ENCODE data around the gene PPP1R14C. TPM values are rescaled to one million over a fixed set of nuclear protein-coding genes. Genes with fewer than 3 reads are reported as not detected.

The PPP1R14C gene
- total and polyA plus RNA-seq, 2 donors (not counting 3 experiments of a cell fraction or from before 2014, with no cell fraction given), result not detected

GRCh38 chr6:150296890-150297289 is 154.0 kb downstream of the PPP1R14C start:
- Histone ChIP-seq H3K4me2 (ENCODE audit: insufficient read depth, low read length) (no peak overlapping the region), H3K4me3 (replicated peaks in 1 of 3; ENCODE audit: insufficient read depth in 1 of 3, low read depth in 1 of 3, low read length in 3 of 3) (no peak overlapping the region), H3K36me3 (ENCODE audit: control insufficient read depth in 2 of 2, extremely low read depth in 1 of 2, insufficient read depth in 2 of 2, low read length in 2 of 2) (no peaks in the 10 kb centered on the region), H3K9me1 (replicated peaks; ENCODE audit: control insufficient read depth, extremely low read depth, insufficient read depth, low read length) (no peaks in the 10 kb centered on the region), H4K20me1 (replicated peaks; ENCODE audit: control insufficient read depth, extremely low read depth, insufficient read depth, low read length) (no peaks in the 10 kb centered on the region), H3K9me3 (replicated peaks; ENCODE audit: control insufficient read depth, insufficient read depth, low read length) (no peaks in the 10 kb centered on the region), H3K79me2 (ENCODE audit: control insufficient read depth, insufficient read depth, low read length) (no peaks in the 10 kb centered on the region), H3K4me1 (ENCODE audit: control insufficient read depth, extremely low read depth, insufficient read depth, low read length) (no peaks in the 10 kb centered on the region), H3K27ac (ENCODE audit: insufficient read depth, low read depth, low read length) (no peak overlapping the region), H3K9ac (replicated peaks; ENCODE audit: extremely low read depth, insufficient read depth, low read length) (no peak overlapping the region), H2AFZ (ENCODE audit: low read depth, low read length) (no peak overlapping the region), H3K27me3 (ENCODE audit: control insufficient read depth in 2 of 2, insufficient read depth in 2 of 2, low read length in 2 of 2) (peaks cover 2 to 3% of the 10 kb centered on the region in 2 experiments)
- POLR2A ChIA-PET, result no interaction called here
- CTCF ChIA-PET, result no interaction called here
- TF ChIP-seq FOS (IDR thresholded peaks at IDR 0.05; ENCODE audit: borderline replicate concordance, insufficient read depth, low read length) (no peak), POLR2A (IDR thresholded peaks at IDR 0.05; ENCODE audit: low read depth, low read length) (no peak), GATA2 (IDR thresholded peaks at IDR 0.05; ENCODE audit: insufficient read depth, insufficient read length, low read depth, low read length) (no peak), MYC (IDR thresholded peaks at IDR 0.05; ENCODE audit: low read depth, low read length) (no peak), JUN (IDR thresholded peaks at IDR 0.05; ENCODE audit: borderline replicate concordance, insufficient read depth, insufficient read length, low read depth) (no peak), POLR2AphosphoS5 (IDR thresholded peaks at IDR 0.05; ENCODE audit: insufficient read depth, low read depth, low read length) (no peak), CTCF (IDR thresholded peaks at IDR 0.05; ENCODE audit: extremely low read depth in 1 of 2, insufficient read depth in 1 of 2, low read depth in 1 of 2, low read length in 2 of 2) (no peak), EZH2 (IDR thresholded peaks at IDR 0.05; ENCODE audit: borderline replicate concordance, low read depth, low read length, severe bottlenecking) (no peak)
- TF ChIP-seq, protein P1, sequence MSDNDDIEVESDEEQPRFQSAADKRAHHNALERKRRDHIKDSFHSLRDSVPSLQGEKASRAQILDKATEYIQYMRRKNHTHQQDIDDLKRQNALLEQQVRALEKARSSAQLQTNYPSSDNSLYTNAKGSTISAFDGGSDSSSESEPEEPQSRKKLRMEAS (IDR thresholded peaks at IDR 0.05; ENCODE audit: insufficient read depth, insufficient read length), result no peak
- intact Hi-C loops (cut with micrococcal nuclease), result no loop called here
- FAIRE-seq (no peak), DNase-seq (ENCODE audit: low read depth, low spot score) (no peak)
- dilution Hi-C loops (cut with MboI; ENCODE audit: extremely low pct_ligation_motif_present, low sequenced_read_pairs), result no loop called here
- no TSS peak for BruUV-seq (replicated peaks)

Data from endothelial cell of umbilical vein (primary cell).